Neural crest cell (in vitro differentiated cells): ENCODE results near the gene CDC42BPA. TPM values are rescaled to one million over a fixed set of nuclear protein-coding genes. Genes with fewer than 3 reads are reported as not detected.

Experiments used
- DNase-seq: peaks from one replicate; pipeline ENCODE4 v3.0.0; 2021; ENCODE audit warnings: low read depth, mixed read lengths, low spot score
- H3K27ac Mint-ChIP-seq: one replicate; pipeline ENCODE4 v1.8.0; 2021; ENCODE audit warnings: mild to moderate bottlenecking, mixed read lengths; ENCODE audit not compliant: unreplicated experiment
- H3K27me3 Mint-ChIP-seq: 2 replicates; pipeline ENCODE4 v1.8.0; 2021; ENCODE audit warnings: low read depth, mild to moderate bottlenecking, mixed read lengths
- H3K36me3 Mint-ChIP-seq: 2 replicates; pipeline ENCODE4 v1.8.0; 2021; ENCODE audit warnings: low read depth, mild to moderate bottlenecking, mixed read lengths
- H3K4me1 Mint-ChIP-seq: 2 replicates; pipeline ENCODE4 v1.8.0; 2021; ENCODE audit warnings: mixed read lengths
- H3K4me3 Mint-ChIP-seq: one replicate; pipeline ENCODE4 v1.8.0; 2021; ENCODE audit warnings: mild to moderate bottlenecking, mixed read lengths
- H3K9me3 Mint-ChIP-seq: 2 replicates; pipeline ENCODE4 v1.8.0; 2021; ENCODE audit warnings: mixed read lengths
- total RNA-seq: library from RNA; stranded (reverse); gene quantifications from 2 replicates; pipeline ENCODE4 v1.2.1, GENCODE V29; 2021
- TF ChIP-seq, protein P1 (sequence below): fragments of 200-600 bp; sonication (generic); conservative IDR thresholded peaks from 2 replicates; pipeline ENCODE4 v1.5.0; 2021; ENCODE audit warnings: antibody characterized with exemption, mild to moderate bottlenecking

CDC42BPA gene
- total RNA-seq, 1 donor from 2014 or later = 35.6 TPM

DNA sequence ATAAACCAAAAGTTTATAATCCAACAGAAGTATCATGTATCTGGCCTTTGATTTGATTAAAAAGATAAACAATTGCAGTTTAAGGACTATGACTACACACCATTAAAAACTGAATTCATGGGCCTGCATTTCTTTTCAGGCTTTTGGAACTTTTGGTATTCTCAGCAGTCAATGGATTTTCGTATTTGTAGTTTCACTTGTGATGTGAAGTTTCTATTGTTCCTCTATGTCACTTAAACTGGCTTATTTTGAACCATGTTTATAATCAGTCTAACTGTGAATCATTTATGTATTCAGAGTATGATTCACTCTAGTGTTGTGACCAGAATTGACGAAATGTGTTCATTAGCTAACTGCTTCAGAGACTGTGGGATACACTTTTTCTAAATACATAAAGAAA is 245.3 kb downstream of the CDC42BPA start:
- no peaks in the 10 kb centered on the region for H3K27me3 Mint-ChIP-seq
- H3K36me3 Mint-ChIP-seq = peaks cover 2% of the 10 kb centered on the region
- TF ChIP-seq, protein P1, sequence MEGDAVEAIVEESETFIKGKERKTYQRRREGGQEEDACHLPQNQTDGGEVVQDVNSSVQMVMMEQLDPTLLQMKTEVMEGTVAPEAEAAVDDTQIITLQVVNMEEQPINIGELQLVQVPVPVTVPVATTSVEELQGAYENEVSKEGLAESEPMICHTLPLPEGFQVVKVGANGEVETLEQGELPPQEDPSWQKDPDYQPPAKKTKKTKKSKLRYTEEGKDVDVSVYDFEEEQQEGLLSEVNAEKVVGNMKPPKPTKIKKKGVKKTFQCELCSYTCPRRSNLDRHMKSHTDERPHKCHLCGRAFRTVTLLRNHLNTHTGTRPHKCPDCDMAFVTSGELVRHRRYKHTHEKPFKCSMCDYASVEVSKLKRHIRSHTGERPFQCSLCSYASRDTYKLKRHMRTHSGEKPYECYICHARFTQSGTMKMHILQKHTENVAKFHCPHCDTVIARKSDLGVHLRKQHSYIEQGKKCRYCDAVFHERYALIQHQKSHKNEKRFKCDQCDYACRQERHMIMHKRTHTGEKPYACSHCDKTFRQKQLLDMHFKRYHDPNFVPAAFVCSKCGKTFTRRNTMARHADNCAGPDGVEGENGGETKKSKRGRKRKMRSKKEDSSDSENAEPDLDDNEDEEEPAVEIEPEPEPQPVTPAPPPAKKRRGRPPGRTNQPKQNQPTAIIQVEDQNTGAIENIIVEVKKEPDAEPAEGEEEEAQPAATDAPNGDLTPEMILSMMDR = no peak
- no peak overlapping the region for H3K4me3 Mint-ChIP-seq
- no peaks in the 10 kb centered on the region for H3K4me1 Mint-ChIP-seq
- no peak overlapping the region for H3K27ac Mint-ChIP-seq
- DNase-seq = no peak
- no peaks in the 10 kb centered on the region for H3K9me3 Mint-ChIP-seq

DNA sequence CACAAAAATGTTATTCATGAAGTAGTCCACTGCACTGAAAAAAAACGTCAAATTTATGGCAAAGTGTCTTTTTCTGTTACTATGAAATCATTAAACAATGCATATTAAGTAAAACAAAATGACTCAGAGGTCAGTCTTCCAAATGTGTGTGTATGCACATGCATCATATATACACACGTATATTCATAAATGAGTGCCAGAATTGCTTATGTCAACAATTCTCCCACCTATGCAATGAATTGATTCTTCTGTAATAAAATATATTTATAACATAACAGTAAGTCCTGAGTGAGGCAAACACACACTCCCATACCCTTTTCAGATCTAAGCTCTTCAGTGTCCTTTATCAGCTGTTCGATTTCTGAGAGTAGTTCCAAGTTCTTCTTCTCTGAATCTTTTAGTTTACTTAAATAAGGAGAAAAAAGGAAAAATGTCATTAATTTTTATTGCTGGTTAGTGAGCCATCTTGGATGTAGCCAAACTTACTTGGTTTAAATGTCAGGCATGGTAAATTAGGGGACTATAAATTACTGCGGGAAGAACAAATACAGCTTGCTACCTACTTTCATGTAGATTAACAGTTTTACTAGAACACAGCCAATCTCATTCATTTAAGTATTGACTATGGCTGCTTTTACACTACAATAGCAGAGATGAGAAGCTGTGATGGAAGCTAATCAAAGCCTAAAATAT is 246.3 kb downstream of the CDC42BPA start:
- Mint-ChIP-seq H3K27me3 (no peaks in the 10 kb centered on the region), H3K27ac (no peak overlapping the region), H3K36me3 (peaks cover 2% of the 10 kb centered on the region), H3K4me1 (no peaks in the 10 kb centered on the region), H3K4me3 (no peak overlapping the region), H3K9me3 (no peaks in the 10 kb centered on the region)
- DNase-seq = no peak
- TF ChIP-seq, protein P1 = no peak

DNA sequence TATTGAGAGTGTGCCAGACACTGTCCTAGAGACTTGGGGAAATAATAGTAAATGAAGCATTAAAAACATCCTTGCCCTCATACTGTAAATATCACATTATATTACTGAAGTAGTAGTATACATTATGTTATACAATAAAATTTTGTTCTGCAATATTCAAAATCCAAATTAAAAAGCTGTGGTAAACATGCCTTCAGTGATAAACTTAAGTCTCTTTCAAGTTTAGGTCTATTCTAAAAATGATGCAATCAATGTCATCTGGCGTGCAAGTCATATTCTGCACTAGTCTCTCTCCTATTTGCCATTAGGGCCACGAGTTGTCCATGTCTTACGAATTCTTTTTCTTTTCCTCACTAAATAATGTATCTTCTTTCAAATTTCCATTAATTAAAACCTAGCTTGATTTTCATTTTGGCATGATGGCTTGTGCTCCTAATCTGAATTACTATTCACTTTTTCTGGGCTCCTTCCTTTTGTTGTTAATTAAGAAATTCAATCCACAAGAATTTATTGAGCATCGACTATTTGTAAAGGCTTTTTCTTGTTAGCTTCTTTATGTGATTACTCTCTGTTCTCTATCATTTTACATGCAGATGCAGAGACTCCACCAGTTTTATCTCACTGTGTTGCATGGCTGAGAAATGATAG is 247.5 kb downstream of the CDC42BPA start:
- TF ChIP-seq, protein P1 = no peak
- H3K9me3 Mint-ChIP-seq = no peaks in the 10 kb centered on the region
- no peak overlapping the region for H3K4me3 Mint-ChIP-seq
- H3K36me3 Mint-ChIP-seq = peaks cover 1% of the 10 kb centered on the region
- H3K4me1 Mint-ChIP-seq = no peaks in the 10 kb centered on the region
- no peak overlapping the region for H3K27ac Mint-ChIP-seq
- H3K27me3 Mint-ChIP-seq = no peaks in the 10 kb centered on the region
- DNase-seq = no peak

DNA sequence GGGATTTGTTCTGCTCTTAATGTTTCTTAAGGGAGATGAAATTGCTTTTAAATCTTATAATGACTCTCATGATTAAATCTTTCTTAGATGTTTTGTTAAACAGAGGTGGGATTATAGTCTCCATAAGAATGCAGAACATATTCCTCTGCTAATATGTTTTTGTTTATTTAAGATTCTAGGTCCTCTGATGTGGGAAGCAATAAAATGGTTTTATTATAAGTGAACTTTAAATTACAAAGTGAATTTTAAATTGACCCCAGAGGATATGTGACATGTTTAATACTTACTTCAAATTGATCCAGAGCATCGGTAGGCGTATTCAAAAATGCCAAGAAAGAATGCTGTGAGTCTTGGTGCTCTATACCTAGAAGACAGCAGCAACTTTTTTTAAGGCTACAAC is 248.8 kb downstream of the CDC42BPA start:
- H3K9me3 Mint-ChIP-seq = no peaks in the 10 kb centered on the region

DNA sequence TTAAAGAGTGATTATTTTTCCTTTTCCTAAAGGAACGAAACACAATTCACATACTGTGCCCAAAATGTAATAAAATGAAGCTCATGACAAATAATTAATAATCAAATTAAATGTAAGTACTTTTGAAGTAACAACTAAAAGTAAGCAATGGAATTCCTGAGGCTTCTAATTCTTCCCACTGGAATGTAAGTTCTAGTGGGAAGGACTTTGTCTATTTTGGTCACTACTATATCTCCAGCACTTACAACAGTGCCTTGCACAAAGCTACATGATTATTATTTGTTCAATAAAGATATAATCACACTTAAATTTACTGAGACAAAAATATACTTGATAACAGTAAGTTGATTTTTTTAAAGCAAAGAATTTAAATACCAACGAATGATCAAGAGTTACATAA is 249.4 kb downstream of the CDC42BPA start:
- H3K27me3 Mint-ChIP-seq = no peaks in the 10 kb centered on the region
- H3K4me1 Mint-ChIP-seq = no peaks in the 10 kb centered on the region
- H3K27ac Mint-ChIP-seq = no peak overlapping the region
- TF ChIP-seq, protein P1 = no peak
- no peak for DNase-seq
- H3K4me3 Mint-ChIP-seq = no peak overlapping the region
- peaks cover 6% of the 10 kb centered on the region for H3K36me3 Mint-ChIP-seq
- H3K9me3 Mint-ChIP-seq = no peaks in the 10 kb centered on the region

More for the DNA sequence above, 248.8 kb downstream of the CDC42BPA start:
- Mint-ChIP-seq H3K36me3 (peaks cover 6% of the 10 kb centered on the region), H3K27ac (no peak overlapping the region), H3K4me1 (no peaks in the 10 kb centered on the region), H3K4me3 (no peak overlapping the region), H3K27me3 (no peaks in the 10 kb centered on the region)
- TF ChIP-seq, protein P1 = no peak
- no peak for DNase-seq
